Muscle of leg (tissue), 11 donors: ENCODE data around the gene RMDN2. TPM values are rescaled to one million over a fixed set of nuclear protein-coding genes. Genes with fewer than 3 reads are reported as not detected.

Experiments used
- DNase-seq: peaks from one replicate; pipeline ENCODE4 v3.0.0; 2013
- H3K27ac ChIP-seq: one replicate; pipeline ENCODE4 v1.5.1; 2013; ENCODE audit warnings: mild to moderate bottlenecking, low read length, control low read depth
- H3K27me3 ChIP-seq: one replicate; pipeline ENCODE4 v1.6.1; 2013; ENCODE audit warnings: low read length; ENCODE audit not compliant: control insufficient read depth, insufficient read depth
- H3K36me3 ChIP-seq: one replicate; pipeline ENCODE4 v1.6.1; 2013; ENCODE audit warnings: low read length; ENCODE audit not compliant: control insufficient read depth, insufficient read depth
- H3K4me1 ChIP-seq: one replicate; pipeline ENCODE4 v1.6.1; 2013; ENCODE audit warnings: low read length; ENCODE audit not compliant: control insufficient read depth, insufficient read depth
- H3K4me3 ChIP-seq: one replicate; pipeline ENCODE4 v1.5.1; 2013; ENCODE audit warnings: low read length, control low read depth
- H3K9me3 ChIP-seq: replicated peaks from 2 replicates; pipeline ENCODE4 v1.6.1; 2013; ENCODE audit warnings: low read depth, low read length; ENCODE audit not compliant: control insufficient read depth
- WGBS: methylation state at CpG from one replicate; pipeline ENCODE4 v1.1.5; 2013; ENCODE audit warnings: missing lambda C conversion rate; ENCODE audit not compliant: insufficient coverage; 5-methylcytosine and 5-hydroxymethylcytosine counted together
- polyA plus RNA-seq, 8 donors: library from polyadenylated mRNA; unstranded; fragments of 120-200 nt; gene quantifications; one replicate each; pipeline versions ENCODE4 v1.2.1 to v1.2.3, GENCODE V29; 2013; ENCODE audit warnings: inconsistent platforms in 1 of 8, low replicate concordance in 1 of 8; ENCODE audit not compliant: insufficient read length in 8 of 8, insufficient read depth in 1 of 8
- total RNA-seq: library from RNA; stranded (reverse); fragments of 120-200 nt; gene quantifications from one replicate; pipeline ENCODE4 v1.2.4, GENCODE V29; 2013

The RMDN2 gene
- total and polyA plus RNA-seq, 9 donors, result 2.6 to 5.1 (median 3.6) TPM

GRCh38 chr2:38064801-38065501 lies 139.9 kb downstream of the RMDN2 start:
- Histone ChIP-seq H3K9me3 (no peaks in the 10 kb centered on the region), H3K36me3 (no peaks in the 10 kb centered on the region), H3K27ac (peak overlapping the region; percentile 45), H3K4me3 (no peak overlapping the region), H3K27me3 (no peaks in the 10 kb centered on the region), H3K4me1 (peaks cover 6% of the 10 kb centered on the region)
- WGBS, result 50% methylated on average over 1 of the region's 5 CpGs
- no peak for DNase-seq

- no peak for DNase-seq
- Histone ChIP-seq H3K27ac (peak overlapping the region; percentile 45), H3K36me3 (no peaks in the 10 kb centered on the region), H3K27me3 (no peaks in the 10 kb centered on the region), H3K4me1 (peaks cover 6% of the 10 kb centered on the region), H3K9me3 (no peaks in the 10 kb centered on the region), H3K4me3 (no peak overlapping the region)
- 70% methylated on average over 3 of the region's 6 CpGs for WGBS
Observed at GRCh38 chr2:38065502-38066135, 140.5 kb downstream of the RMDN2 start.

- peaks cover 6% of the 10 kb centered on the region for H3K4me1 ChIP-seq
- peak overlapping the region; percentile 32 for H3K27ac ChIP-seq
- no peaks in the 10 kb centered on the region for H3K36me3 ChIP-seq
- WGBS, result no CpG with 5 or more reads among the region's 6 CpGs
- DNase-seq, result peak; percentile 95
- no peak overlapping the region for H3K4me3 ChIP-seq
- H3K27me3 ChIP-seq, result peaks cover 3% of the 10 kb centered on the region
- H3K9me3 ChIP-seq, result no peaks in the 10 kb centered on the region
Observed at GRCh38 chr2:38066421-38067115, 141.5 kb downstream of the RMDN2 start.

Other genes with a start within 250 kb of the RMDN2 start
- 2.7 TPM for gene CYP1B1, start 150.9 kb downstream of the RMDN2 start, total RNA-seq
- 10 to 100 TPM in 1 of 8 donors, 1 to 10 TPM in 7; 1.3 to 12.7 (median 3.9) TPM for gene CYP1B1, start 150.9 kb downstream of the RMDN2 start, polyA plus RNA-seq